Measurements from ENCODE around the gene PDCL2. TPM values are rescaled to one million over a fixed set of nuclear protein-coding genes. Genes with fewer than 3 reads are reported as not detected.

PDCL2 gene
- total and polyA plus RNA-seq, 9 of the 15 experiments (the other 6 are each of a cell fraction or from before 2014, with no cell fraction given) = 0.62 to 2.5 (median 1.2) TPM

DNA sequence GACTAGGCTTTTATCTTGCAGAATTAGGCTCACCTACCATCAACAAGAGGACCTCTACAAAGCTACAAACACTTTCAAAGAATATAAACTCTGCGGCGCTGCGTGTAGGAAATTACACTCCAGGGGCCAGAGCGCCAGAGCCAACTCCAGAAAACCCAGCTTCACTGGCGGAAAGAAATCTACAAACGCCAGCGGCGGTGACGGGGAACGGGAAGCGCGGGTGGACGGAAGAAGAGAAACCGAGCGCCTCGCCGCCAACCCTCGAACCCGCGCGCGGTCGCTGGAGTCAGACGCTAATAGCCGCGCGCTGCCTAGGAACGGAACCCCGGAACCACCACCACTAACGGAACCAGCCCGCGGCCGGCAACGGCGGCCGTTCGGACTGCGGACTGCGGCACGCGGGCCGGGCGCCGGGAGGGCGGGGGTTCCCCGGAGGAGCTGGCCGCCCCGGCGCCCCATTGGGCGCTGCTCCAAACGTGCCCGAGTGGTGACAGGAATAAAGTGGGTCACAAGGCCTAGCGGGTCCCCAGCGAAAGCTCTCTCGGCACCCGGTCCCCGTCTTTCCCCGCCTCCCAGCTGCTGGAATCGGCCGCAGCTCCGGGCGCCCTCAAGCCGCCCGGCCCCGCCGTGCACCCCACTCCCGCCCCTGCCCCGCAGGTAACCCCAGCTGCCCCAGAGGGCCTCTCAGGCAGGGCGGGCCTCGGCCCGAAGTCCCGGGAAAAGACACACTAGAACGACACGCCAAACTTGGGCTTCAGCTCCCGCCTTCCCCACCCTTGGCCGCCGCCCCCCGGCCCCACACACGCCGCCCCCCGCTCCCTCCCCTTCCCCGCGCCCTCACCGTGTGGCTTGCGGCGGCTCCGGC is 46.2 kb downstream of the PDCL2 start (continued):
- TF ChIP-seq PTBP1 (IDR thresholded peaks at IDR 0.05; ENCODE audit: low read depth, low read length) (no peak), STAG1 (CRISPR knock-in tag; IDR thresholded peaks at IDR 0.05; ENCODE audit: borderline replicate concordance) (no peak), RUNX1 (IDR thresholded peaks at IDR 0.05; ENCODE audit: low read depth) (no peak), ATF7 (IDR thresholded peaks at IDR 0.05) (peak; percentile 63), ETV5 (CRISPR knock-in tag; IDR thresholded peaks at IDR 0.05; ENCODE audit: low read depth) (peak; percentile 75), CREBBP (IDR thresholded peaks at IDR 0.05; ENCODE audit: low read depth, low read length) (no peak), PTTG1 (tag; IDR thresholded peaks at IDR 0.05; ENCODE audit: low read depth) (no peak)
- TF ChIP-seq, protein P1, sequence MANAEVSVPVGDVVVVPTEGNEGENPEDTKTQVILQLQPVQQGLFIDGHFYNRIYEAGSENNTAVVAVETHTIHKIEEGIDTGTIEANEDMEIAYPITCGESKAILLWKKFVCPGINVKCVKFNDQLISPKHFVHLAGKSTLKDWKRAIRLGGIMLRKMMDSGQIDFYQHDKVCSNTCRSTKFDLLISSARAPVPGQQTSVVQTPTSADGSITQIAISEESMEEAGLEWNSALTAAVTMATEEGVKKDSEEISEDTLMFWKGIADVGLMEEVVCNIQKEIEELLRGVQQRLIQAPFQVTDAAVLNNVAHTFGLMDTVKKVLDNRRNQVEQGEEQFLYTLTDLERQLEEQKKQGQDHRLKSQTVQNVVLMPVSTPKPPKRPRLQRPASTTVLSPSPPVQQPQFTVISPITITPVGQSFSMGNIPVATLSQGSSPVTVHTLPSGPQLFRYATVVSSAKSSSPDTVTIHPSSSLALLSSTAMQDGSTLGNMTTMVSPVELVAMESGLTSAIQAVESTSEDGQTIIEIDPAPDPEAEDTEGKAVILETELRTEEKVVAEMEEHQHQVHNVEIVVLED (CRISPR knock-in tag; IDR thresholded peaks at IDR 0.05) = peak; percentile 62
- TF ChIP-seq, protein P2, sequence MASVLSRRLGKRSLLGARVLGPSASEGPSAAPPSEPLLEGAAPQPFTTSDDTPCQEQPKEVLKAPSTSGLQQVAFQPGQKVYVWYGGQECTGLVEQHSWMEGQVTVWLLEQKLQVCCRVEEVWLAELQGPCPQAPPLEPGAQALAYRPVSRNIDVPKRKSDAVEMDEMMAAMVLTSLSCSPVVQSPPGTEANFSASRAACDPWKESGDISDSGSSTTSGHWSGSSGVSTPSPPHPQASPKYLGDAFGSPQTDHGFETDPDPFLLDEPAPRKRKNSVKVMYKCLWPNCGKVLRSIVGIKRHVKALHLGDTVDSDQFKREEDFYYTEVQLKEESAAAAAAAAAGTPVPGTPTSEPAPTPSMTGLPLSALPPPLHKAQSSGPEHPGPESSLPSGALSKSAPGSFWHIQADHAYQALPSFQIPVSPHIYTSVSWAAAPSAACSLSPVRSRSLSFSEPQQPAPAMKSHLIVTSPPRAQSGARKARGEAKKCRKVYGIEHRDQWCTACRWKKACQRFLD (CRISPR knock-in tag; IDR thresholded peaks at IDR 0.05) = peak; percentile 53
- TF ChIP-seq, protein P3, sequence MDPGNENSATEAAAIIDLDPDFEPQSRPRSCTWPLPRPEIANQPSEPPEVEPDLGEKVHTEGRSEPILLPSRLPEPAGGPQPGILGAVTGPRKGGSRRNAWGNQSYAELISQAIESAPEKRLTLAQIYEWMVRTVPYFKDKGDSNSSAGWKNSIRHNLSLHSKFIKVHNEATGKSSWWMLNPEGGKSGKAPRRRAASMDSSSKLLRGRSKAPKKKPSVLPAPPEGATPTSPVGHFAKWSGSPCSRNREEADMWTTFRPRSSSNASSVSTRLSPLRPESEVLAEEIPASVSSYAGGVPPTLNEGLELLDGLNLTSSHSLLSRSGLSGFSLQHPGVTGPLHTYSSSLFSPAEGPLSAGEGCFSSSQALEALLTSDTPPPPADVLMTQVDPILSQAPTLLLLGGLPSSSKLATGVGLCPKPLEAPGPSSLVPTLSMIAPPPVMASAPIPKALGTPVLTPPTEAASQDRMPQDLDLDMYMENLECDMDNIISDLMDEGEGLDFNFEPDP (CRISPR knock-in tag; IDR thresholded peaks at IDR 0.05) = no peak
- TF ChIP-seq, protein P4, sequence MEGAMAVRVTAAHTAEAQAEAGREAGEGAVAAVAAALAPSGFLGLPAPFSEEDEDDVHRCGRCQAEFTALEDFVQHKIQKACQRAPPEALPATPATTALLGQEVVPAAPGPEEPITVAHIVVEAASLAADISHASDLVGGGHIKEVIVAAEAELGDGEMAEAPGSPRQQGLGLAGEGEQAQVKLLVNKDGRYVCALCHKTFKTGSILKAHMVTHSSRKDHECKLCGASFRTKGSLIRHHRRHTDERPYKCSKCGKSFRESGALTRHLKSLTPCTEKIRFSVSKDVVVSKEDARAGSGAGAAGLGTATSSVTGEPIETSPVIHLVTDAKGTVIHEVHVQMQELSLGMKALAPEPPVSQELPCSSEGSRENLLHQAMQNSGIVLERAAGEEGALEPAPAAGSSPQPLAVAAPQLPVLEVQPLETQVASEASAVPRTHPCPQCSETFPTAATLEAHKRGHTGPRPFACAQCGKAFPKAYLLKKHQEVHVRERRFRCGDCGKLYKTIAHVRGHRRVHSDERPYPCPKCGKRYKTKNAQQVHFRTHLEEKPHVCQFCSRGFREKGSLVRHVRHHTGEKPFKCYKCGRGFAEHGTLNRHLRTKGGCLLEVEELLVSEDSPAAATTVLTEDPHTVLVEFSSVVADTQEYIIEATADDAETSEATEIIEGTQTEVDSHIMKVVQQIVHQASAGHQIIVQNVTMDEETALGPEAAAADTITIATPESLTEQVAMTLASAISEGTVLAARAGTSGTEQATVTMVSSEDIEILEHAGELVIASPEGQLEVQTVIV (CRISPR knock-in tag; IDR thresholded peaks at IDR 0.05; ENCODE audit: borderline replicate concordance) = no peak
- TF ChIP-seq, protein P5, sequence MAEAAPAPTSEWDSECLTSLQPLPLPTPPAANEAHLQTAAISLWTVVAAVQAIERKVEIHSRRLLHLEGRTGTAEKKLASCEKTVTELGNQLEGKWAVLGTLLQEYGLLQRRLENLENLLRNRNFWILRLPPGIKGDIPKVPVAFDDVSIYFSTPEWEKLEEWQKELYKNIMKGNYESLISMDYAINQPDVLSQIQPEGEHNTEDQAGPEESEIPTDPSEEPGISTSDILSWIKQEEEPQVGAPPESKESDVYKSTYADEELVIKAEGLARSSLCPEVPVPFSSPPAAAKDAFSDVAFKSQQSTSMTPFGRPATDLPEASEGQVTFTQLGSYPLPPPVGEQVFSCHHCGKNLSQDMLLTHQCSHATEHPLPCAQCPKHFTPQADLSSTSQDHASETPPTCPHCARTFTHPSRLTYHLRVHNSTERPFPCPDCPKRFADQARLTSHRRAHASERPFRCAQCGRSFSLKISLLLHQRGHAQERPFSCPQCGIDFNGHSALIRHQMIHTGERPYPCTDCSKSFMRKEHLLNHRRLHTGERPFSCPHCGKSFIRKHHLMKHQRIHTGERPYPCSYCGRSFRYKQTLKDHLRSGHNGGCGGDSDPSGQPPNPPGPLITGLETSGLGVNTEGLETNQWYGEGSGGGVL (CRISPR knock-in tag; IDR thresholded peaks at IDR 0.05) = no peak
- TF ChIP-seq, protein P6, sequence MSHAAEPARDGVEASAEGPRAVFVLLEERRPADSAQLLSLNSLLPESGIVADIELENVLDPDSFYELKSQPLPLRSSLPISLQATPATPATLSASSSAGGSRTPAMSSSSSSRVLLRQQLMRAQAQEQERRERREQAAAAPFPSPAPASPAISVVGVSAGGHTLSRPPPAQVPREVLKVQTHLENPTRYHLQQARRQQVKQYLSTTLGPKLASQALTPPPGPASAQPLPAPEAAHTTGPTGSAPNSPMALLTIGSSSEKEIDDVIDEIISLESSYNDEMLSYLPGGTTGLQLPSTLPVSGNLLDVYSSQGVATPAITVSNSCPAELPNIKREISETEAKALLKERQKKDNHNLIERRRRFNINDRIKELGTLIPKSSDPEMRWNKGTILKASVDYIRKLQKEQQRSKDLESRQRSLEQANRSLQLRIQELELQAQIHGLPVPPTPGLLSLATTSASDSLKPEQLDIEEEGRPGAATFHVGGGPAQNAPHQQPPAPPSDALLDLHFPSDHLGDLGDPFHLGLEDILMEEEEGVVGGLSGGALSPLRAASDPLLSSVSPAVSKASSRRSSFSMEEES (CRISPR knock-in tag; IDR thresholded peaks at IDR 0.05) = no peak

All from K562 (cell line).